Panc1 (cell line): ENCODE measurements around the gene ABHD13.

ENCODE experiments used
- REST ChIP-seq, 2 experiments: IDR thresholded peaks; 2 replicates each; pipeline ENCODE4 v1.6.1; 2011 to 2012; ENCODE audit warnings: low read depth in 2 of 2, control low read depth in 1 of 2, low read length in 1 of 2, mild to moderate bottlenecking in 1 of 2, moderate library complexity in 1 of 2; ENCODE audit not compliant: insufficient read depth in 1 of 2
- TCF7L2 ChIP-seq: IDR thresholded peaks from 2 replicates; pipeline ENCODE4 v1.6.1; 2011; ENCODE audit warnings: mild to moderate bottlenecking, low read depth, low read length, inconsistent platforms
- TF ChIP-seq, protein P1 (sequence below): fragments of 450-650 bp; IDR thresholded peaks from 2 replicates; pipeline ENCODE4 v1.5.1; 2017; ENCODE audit warnings: mild to moderate bottlenecking

DNA sequence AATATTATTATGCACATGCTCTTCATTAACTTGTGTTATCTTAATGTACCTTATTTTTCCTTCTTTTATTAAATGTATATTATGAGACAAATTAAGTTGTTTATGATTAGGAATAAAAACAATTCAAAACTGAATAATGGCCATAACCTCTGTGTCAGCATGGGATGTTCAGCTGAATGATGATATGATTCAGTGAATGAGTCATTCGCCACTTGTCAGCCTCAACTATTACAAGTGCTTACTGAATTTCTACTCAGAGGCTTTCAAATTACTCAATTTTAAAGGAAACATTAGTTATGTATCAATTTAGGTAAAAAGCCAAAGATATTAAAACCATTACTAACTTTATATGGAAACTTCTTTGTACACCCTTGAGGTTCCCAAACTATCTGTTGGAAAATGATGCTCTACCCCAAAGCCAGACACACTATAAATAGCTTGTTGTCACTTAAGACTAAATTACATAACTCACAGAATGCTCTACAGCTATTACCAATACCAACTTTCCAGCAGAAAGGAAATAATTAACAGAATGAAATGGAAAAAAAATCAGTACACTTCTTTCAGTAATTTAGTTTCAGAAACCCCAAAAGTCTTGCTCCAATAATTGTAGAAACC, 17.3 kb upstream of the ABHD13 start:
- TF ChIP-seq, protein P1, sequence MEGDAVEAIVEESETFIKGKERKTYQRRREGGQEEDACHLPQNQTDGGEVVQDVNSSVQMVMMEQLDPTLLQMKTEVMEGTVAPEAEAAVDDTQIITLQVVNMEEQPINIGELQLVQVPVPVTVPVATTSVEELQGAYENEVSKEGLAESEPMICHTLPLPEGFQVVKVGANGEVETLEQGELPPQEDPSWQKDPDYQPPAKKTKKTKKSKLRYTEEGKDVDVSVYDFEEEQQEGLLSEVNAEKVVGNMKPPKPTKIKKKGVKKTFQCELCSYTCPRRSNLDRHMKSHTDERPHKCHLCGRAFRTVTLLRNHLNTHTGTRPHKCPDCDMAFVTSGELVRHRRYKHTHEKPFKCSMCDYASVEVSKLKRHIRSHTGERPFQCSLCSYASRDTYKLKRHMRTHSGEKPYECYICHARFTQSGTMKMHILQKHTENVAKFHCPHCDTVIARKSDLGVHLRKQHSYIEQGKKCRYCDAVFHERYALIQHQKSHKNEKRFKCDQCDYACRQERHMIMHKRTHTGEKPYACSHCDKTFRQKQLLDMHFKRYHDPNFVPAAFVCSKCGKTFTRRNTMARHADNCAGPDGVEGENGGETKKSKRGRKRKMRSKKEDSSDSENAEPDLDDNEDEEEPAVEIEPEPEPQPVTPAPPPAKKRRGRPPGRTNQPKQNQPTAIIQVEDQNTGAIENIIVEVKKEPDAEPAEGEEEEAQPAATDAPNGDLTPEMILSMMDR: no peak
- TF ChIP-seq TCF7L2 (no peak), REST (IDR thresholded peaks at IDR 0.05; ENCODE audit: insufficient read depth in 1 of 2, low read depth in 2 of 2, low read length in 1 of 2) (no peak)
